NCI-H146 treated with DMSO at 0.1 percent for 48 hours (cell line): ENCODE results near the gene ARPC4.
"Not testable (repeated sequence)": the region's sequence is repeated elsewhere in the genome, so short reads cannot be mapped to it uniquely, and the experiment has no call there.

Experiments
- DNase-seq: peaks from one replicate; lab custom pipeline; 2025; ENCODE audit not compliant: unreplicated experiment; lab: John Stamatoyannopoulos, UW

The ARPC4 gene

GRCh38 chr3:9818666-9819335 lies 25.9 kb downstream of the ARPC4 start:
- no peak for DNase-seq

DNA sequence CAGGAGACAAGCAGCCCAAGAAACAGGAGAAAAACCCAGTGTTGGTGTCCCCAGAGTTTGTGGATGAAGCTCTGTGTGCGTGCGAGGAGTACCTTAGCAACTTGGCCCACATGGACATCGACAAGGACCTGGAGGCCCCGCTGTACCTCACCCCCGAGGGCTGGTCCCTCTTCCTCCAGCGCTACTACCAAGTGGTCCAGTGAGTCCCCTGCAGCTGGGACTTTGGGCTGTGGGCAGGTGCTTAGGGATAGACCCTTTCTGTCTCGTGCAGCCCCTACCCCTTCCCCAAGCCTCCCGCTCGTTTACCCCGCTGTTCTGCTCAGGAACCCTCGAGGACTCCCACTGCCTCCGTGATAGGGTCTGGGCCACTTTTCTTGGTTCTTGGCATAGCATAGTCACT lies 27.7 kb downstream of the ARPC4 start:
- DNase-seq = no peak

DNA sequence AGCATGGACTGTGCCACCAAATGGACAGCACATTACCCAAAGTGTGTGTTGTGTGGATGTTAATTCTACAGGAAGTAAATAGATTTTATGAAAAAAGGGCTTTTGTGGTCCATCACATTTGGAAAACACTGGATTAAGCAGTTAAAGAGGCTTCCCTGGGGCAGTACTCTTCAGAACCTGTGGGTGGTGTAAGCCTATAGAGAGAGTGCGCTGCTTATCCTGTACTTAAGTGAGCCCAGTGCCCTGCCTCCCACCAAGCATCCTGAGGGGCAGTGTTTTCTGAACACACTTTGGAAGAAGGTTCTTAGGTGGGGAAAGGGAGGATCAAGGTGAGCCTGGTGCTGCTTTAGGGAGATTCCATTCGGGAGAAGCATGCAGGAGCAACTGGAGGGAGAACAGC lies 28.1 kb downstream of the ARPC4 start:
- DNase-seq = no peak

- DNase-seq = no peak
Measured at GRCh38 chr3:9825451-9826040, 32.7 kb downstream of the ARPC4 start.

DNA sequence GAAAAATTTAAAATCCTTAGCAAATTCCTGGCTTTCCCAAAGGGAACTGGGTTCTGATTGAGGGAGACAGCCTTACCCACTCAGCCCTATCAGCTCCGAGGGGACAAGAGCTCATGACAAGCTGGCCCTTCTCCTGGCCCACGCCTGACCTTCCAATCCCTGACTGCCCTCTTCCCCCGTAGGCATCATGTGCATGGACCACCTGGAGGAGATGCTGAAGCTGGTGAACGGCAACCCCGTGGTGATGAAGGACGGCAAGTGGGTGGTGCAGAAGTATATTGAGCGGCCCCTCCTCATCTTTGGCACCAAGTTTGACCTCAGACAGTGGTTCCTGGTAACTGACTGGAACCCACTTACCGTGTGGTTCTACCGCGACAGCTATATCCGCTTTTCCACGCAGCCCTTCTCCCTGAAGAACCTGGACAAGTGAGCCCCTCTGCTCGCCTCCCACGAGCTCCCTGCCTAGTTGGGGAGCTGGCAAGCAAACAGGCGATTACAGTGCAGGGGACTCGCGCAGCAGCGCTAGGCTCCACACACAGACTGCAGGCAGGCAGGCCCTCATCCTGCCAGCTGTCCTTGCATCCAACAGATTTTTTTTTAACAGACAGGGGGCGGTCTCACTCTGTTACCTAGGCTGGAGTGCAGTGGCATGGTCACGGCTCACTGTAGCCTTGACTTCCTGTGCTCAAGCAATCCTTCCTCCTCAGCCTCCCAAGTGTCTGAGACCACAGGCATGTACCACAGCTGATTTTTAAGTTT lies 34.1 kb downstream of the ARPC4 start:
- no peak for DNase-seq

DNA sequence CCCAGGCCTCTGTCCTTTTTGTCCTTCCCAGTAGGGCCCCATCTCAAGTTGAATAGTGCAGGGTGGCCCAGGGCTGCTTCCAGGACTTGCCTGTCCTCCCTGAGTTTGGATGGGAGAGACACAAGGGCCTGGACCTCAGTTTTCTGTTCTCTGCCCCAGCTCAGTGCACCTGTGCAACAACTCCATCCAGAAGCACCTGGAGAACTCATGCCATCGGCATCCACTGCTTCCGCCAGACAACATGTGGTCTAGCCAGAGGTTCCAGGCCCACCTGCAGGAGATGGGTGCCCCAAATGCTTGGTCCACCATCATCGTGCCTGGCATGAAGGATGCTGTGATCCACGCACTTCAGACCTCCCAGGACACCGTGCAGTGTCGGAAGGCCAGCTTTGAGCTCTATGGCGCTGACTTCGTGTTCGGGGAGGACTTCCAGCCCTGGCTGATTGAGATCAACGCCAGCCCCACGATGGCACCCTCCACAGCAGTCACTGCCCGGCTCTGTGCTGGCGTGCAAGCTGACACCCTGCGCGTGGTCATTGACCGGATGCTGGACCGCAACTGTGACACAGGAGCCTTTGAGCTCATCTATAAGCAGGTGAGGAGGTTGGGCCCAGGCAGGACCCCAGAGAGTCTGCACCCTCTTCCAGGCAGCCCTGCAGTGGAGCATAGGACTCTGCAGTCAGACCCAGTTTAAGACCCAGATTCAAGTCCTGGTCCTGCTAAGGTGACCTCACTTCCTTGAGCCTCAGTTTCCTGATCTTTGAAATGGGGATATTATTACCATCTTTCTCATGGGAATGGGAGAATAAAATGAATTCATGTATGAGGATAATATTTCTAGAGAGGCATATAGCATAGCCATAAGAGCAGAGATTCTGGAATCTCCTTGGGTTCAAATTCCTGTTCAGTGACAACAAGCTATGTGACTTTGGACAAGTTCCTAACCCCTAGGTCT lies 36.2 kb downstream of the ARPC4 start:
- DNase-seq = no peak

GRCh38 chr3:9831253-9831652 lies 38.4 kb downstream of the ARPC4 start:
- no peak for DNase-seq

DNA sequence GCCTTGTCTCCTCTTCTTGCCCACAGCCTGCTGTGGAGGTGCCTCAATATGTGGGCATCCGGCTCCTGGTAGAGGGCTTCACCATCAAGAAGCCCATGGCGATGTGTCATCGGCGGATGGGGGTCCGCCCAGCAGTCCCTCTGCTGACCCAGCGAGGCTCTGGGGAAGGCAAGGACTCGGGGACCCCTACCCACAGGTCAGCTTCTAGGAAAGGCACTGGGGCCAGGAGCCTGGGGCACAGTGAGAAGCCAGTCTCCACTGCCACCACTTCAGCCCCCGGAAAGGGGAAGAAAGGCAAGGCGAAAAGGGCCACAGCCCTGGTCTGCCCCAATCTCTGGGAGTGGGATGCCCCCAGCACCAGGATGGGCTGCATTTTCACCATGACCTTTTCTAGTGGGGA lies 40.2 kb downstream of the ARPC4 start:
- no peak for DNase-seq

DNA sequence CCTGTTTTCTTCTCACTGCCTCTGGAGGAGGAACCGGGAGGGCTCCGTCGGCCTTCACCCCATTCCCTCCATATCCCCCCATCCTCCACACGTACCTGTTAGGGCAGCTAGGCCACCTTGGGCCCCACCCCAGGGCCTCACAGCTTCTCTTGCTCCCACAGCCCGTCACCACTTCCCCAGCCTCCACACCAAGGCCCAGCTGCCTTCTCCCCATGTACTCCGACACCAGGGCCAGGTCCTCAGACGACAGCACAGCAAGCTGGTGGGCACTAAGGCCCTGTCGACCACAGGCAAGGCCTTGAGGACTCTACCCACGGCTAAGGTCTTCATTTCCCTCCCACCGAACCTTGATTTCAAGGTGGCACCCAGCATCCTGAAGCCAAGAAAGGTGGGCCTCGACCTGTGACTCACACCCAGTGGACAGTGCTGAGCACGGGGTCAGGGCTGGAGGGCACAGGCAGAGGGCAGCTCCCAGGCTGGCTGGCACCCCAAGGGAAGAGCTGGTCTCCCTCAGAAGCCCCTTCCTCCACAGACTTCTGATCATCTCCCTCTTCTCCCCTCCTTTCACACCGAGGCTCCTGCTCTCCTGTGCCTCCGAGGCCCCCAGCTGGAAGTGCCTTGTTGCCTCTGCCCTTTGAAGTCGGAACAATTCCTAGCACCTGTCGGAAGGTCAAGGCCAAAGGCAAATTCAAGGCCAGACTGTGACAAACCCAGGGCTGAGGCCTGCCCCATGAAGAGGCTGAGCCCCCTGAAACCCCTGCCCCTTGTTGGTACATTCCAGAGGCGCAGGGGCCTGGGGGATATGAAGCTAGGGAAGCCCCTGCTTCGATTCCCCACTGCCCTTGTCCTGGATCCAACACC lies 41.9 kb downstream of the ARPC4 start:
- no peak for DNase-seq

GRCh38 chr3:9837701-9838582 lies 45.1 kb downstream of the ARPC4 start:
- no peak for DNase-seq

DNA sequence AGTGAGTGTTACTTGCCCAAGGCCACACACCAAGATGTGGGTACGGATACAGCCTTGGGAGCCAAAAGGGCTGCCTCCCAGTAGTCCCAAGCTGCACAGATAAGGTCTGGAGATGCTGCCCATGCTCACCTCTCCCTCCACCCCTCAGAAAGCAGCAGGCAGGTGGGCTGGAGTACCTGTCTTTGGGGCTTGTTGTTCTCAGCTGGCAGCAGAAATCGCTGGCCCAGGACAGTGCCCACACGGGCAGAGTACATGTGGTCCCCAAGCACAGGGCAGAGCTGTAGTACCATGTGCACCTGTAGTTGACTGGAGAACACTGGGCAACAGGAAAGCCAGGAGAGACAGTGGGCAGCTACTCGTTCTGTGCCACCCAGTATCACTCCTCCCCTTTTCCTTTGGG lies 46.0 kb downstream of the ARPC4 start:
- DNase-seq = no peak

DNA sequence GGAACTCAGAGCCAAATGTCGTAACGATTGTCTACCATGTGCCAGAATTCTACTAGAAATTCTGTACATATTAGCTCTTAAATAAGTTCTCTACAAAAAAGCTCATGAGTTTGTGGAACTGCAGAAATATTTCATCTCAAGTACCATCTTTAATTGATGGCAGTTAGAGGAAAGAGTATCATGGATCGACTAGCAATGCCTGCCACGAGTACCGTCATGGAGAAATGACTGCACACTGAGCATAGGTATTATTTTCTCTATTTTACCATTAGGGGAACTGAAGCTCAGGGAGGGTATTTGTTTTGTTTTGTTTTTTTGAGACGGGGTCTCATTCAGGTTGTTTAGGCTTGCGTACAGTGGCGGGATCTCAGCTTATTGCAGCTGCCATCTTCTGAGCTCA lies 48.1 kb downstream of the ARPC4 start:
- DNase-seq = no peak

DNA sequence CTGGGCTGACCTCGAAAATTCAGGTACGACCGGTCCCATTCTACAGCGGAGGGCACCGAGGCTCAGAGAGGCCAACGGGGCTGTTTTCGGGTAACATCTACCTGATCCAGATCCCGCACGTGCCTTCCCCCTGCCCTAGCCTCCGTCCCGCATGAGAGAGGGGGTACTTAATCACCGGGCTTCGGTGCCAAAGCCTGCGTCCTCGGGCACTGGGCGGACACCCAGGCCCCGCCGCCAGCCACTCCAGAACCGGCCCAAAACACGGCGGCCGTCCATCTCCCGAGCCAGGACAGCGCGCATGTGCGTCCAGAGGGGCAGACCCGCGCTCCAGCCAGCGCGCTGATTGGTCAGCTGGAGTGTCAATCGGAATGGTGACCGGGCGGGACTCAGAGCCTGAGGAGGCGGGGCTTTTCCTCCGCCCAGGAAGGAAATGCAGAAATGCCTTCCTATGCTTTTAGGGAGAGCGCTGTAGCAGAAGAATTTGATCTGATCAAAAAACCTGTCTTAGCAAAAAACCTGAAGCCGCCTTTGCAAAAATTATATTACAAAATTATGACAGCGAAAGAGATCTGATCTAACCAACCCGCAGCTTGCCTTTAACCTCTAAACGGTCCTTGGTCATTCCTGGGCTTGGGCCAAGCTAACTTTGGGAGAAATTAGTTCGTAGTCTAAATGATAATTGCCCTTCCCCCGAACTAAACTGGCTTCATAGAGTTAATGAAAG lies 51.0 kb downstream of the ARPC4 start, which contains the start of gene RPUSD3:
TSS of gene RPUSD3 (minus strand) at position 294 of the 724 bp plus-strand sequence. CDS start at position 276, 18 bp downstream.
- peak; percentile 62 for DNase-seq

- DNase-seq = no peak
Measured at GRCh38 chr3:9846231-9846630, 53.3 kb downstream of the ARPC4 start.

DNA sequence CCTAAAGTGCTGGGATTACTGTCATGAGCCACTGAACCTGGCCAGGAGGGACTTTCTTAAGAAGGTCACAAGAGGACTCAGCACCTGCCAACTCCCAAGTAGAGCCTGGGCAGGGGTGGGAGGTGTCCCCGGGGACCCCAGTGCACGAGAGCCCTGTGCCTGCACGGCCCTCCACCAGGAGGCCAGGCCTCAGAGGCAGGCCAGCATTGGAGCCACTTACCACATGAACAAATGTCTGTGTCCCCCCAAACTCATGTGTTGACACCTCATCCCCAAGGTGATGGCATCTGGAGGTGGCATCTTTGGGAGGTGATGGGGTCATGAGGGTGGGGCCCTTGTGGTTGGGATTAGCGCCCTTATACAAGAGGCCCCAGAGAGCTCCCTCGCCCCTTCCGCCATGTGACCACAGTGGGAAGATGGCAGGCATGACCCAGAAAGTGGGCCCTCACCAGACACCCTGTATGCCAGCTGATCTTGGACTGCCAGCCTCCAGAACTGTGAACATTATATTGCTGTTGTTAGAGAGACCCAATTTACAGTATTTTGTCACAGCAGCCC lies 54.1 kb downstream of the ARPC4 start:
- no peak for DNase-seq

DNA sequence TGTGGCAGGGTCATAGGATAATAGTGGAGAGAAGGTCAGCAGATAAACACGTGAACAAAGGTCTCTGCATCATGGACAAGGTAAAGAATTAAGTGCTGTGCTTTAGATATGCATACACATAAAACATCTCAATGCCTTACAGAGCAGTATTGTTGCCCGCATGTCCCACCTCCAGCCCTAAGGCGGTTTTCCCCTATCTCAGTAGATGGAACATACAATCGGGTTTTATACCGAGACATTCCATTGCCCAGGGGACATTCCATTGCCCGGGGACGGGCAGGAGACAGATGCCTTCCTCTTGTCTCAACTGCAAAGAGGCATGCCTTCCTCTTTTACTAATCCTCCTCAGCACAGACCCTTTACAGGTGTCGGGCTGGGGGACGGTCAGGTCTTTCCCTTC lies 55.0 kb downstream of the ARPC4 start:
- DNase-seq = not testable (repeated sequence)

DNA sequence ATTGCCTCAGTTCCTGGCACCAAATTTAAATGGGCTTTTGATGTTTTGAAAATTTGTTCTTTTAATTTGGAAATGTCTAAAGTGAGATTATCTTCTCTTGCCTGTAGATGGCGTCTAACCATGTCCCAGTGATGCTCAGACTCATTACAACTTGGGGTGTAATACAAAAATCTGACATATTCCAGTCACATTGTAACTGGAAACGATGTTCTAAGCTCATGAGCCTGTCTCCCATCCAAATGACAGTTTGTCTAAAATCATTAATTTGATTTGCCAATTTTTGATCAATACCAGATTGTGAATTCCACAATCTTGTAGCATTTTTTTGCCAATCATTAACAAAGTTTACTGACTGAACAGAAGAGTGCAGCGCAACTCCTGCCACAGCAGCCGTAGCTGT lies 56.0 kb downstream of the ARPC4 start:
- DNase-seq = not testable (repeated sequence)

GRCh38 chr3:9851383-9851782 lies 58.5 kb downstream of the ARPC4 start:
- not testable (repeated sequence) for DNase-seq
